ENCODE measurements around the gene EGFL8.
A peak's percentile ranks its signal among the peaks of the same experiment; 100 is the strongest.

The EGFL8 gene

DNA sequence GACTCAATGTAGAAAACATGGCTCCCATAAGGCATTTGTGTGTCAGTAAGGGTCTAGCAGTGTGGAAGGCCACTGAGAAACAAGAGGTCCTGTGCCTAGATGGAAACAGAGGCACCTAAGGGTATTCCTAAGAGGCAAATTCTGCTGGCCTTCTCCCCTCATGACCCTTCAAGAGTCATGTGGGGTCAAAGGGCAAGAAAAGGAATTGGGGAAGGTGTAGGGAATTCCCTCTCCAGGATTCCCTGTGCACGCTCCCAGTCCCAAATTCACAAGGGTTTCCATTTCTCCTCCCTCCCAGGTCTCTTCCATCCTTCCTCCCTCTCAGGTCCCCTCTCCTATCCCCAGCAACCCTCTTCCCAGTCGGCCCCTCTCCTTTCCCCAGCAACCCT is 10.9 kb downstream of the EGFL8 start:
- H4K20me1 ChIP-seq = no peaks in the 10 kb centered on the region
- peak overlapping the region; percentile 93 for H3K9ac ChIP-seq
- H3K9me3 ChIP-seq = no peaks in the 10 kb centered on the region
- H3K36me3 ChIP-seq = peaks cover 24% of the 10 kb centered on the region
- peak overlapping the region; percentile 88 for H3K4me3 ChIP-seq
- peak overlapping the region; percentile 90 for H3K27ac ChIP-seq
- H3K4me1 ChIP-seq = peaks cover 61% of the 10 kb centered on the region
- no peak for TF ChIP-seq Cebpa-rat (IDR thresholded peaks at IDR 0.05)
- peak overlapping the region; percentile 100 for H3K4me2 ChIP-seq
- H3K27me3 ChIP-seq = no peaks in the 10 kb centered on the region

DNA sequence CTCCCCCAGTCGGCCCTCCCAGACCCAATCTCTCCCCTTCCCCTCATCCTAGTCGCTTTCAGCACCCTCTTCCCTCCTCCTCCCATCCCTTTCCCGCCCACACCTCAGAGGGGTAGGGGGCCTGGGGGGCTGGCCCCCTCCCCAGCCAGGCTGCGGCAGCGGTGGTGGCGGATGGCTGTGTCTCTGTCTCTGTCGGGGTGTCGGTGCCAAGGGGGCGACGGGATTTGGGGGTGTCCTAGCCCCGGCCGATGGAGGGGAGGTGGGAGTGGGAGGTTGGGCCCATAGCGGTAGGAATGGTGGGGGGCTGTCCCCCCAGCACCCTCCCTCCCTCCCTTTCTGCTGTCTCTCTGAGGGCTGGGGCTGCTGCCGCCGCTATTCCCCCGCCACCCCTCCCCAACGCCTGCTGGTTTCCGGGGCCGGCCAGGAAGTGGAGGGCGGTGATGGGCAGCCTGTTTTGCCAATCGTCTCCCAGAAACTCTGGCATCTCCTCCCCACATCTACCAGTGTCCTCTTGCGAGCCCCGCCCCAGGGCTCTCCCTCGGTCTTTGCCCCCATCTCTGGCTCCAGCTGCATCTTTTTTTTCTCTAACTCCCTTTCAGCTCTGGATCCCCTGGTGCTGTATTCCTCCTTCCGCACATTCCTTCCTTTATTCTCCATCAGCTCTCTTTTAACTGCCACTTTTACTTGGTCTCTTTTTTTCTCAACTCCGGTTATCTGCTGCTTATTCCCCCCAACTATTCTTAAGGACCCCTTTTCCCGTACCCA is 11.5 kb downstream of the EGFL8 start, which contains the start of gene AGPAT1:
AGPAT1 (minus strand) TSS at position 374 of the 765 bp plus-strand sequence. CDS start 4,588 bp downstream, outside the sequence.
- no peaks in the 10 kb centered on the region for H4K20me1 ChIP-seq
- H3K27me3 ChIP-seq = no peaks in the 10 kb centered on the region
- H3K9me3 ChIP-seq = no peaks in the 10 kb centered on the region
- peak within 1 kb of the TSS; percentile 88 for H3K4me3 ChIP-seq
- no peak for TF ChIP-seq Cebpa-rat (IDR thresholded peaks at IDR 0.05)
- H3K4me2 ChIP-seq = peak within 1 kb of the TSS; percentile 100
- peak within 1 kb of the TSS; percentile 93 for H3K9ac ChIP-seq
- H3K36me3 ChIP-seq = peaks cover 24% of the 10 kb centered on the region
- H3K27ac ChIP-seq = peak within 1 kb of the TSS; percentile 90
- H3K4me1 ChIP-seq = peaks cover 66% of the 10 kb centered on the region

DNA sequence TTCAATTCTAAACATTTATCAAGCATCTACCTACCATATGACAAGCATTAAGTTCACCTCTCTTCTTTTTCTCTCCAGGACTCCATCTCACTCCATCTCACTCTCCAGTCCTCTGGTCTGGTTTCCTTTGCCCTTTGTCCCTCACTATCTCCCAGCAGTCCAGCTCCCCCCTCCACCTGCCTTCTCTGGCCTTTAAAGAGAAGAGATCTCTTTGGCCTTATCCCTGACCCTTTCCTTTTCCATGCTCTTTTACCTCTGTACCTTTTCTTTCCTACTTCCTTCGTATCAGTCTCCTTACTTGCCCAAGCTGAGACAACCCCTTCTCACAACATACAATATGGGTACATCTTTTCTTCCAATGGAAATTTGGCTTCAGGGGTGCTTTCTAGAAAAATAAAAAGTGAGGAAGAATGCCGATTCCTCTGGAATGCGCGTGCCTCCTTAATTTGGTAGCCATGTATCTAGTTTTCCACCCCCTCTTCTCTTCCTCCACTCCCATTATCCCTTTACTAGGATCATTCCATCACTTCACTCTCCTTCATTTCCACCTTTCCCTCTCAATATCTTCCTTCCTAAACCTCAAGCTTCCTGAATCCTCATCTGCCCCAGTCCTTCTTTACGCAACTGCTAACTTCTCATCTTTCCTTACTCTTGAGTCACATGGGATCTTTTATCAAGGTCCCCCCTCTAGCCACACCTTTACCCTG is 12.2 kb downstream of the EGFL8 start:
- H3K27me3 ChIP-seq = no peaks in the 10 kb centered on the region
- H3K9ac ChIP-seq = peak overlapping the region; percentile 82
- H3K4me2 ChIP-seq = peak overlapping the region; percentile 94
- no peaks in the 10 kb centered on the region for H4K20me1 ChIP-seq
- H3K4me3 ChIP-seq = peak overlapping the region; percentile 88
- peak overlapping the region; percentile 89 for H3K27ac ChIP-seq
- H3K9me3 ChIP-seq = no peaks in the 10 kb centered on the region
- no peak for TF ChIP-seq Cebpa-rat (IDR thresholded peaks at IDR 0.05)
- peaks cover 24% of the 10 kb centered on the region for H3K36me3 ChIP-seq
- H3K4me1 ChIP-seq = peaks cover 66% of the 10 kb centered on the region

DNA sequence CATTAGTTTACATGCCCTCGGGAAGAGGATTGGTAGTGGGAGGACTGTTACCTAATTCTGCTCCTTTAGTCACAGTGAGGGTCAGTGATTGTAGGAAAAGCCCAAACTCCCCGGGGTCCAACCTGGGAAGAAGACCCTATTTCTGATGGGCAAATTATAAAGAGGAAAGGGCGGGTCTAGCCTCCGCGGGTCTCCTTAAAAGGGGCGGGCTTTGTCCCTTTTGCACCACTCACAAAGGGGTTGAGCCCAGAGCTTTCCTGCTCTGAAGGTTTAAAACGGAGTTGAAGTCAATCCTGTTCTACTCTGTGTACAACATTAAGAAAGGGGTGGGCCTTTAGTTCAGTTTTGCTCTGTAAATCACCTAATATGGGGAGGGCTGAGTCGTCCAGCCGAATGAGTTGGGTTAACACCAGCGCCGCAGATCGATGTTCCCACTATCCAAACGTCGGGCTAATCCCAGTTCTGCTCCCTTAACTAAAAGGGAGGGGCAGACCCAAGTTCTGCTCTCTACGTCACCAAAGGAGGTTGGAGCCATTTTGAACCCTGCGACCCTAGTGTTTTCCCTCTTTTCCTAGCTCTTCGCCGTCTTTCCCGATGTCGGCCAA is 12.9 kb downstream of the EGFL8 start:
- no peak for TF ChIP-seq Cebpa-rat (IDR thresholded peaks at IDR 0.05)
- Histone ChIP-seq H3K4me2 (peak overlapping the region; percentile 94), H3K27me3 (no peaks in the 10 kb centered on the region), H3K36me3 (peaks cover 30% of the 10 kb centered on the region), H3K9me3 (no peaks in the 10 kb centered on the region), H4K20me1 (no peaks in the 10 kb centered on the region), H3K9ac (peak overlapping the region; percentile 82), H3K4me1 (peaks cover 66% of the 10 kb centered on the region), H3K4me3 (peak overlapping the region; percentile 88), H3K27ac (peak overlapping the region; percentile 89)

DNA sequence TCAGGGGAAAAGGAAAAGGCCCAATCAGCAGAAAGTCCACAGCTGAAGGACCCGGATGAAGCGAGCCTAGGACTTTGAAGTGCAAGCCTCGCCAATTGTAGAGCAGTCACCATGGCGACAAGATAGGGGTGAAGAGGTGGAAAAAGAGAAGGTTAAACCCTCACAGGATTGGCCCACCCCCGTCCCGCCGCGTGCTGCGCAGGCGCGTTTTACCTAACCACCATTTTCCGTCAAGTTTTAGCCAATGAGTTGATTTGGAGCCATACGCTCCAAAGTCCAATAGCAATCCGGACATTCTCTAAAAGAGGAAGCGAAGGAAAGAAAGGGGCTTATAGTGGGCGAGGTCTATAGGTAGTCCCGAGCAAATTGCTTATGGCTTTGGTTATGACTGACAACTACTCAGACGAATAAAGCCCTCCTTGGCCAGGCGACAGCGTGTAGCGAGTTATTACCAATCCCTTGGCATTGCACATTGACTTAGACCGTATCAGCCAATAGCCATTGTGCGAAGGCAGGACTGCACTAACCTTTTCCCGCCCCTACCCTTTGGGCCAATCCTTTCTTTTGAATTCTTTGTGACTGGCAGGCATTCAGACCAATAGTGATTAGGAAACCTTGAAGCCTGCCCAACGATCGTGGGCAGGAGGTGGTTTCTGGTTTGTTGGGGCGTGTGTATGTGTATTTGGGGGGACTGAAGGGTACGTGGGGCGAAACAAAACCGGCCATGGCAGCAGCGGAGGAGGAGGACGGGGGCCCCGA is 13.6 kb downstream of the EGFL8 start, which contains the start of gene RNF5:
RNF5 (plus strand) TSS at position 618 of the 759 bp plus-strand sequence; CDS start at position 725, 107 bp downstream.
- Histone ChIP-seq H3K27me3 (no peaks in the 10 kb centered on the region), H4K20me1 (no peaks in the 10 kb centered on the region), H3K36me3 (peaks cover 37% of the 10 kb centered on the region), H3K27ac (peak within 1 kb of the TSS; percentile 89), H3K9ac (peak within 1 kb of the TSS; percentile 91), H3K4me2 (peak within 1 kb of the TSS; percentile 99), H3K4me3 (peak within 1 kb of the TSS; percentile 88), H3K4me1 (peaks cover 61% of the 10 kb centered on the region), H3K9me3 (no peaks in the 10 kb centered on the region)
- TF ChIP-seq Cebpa-rat (IDR thresholded peaks at IDR 0.05) = no peak

DNA sequence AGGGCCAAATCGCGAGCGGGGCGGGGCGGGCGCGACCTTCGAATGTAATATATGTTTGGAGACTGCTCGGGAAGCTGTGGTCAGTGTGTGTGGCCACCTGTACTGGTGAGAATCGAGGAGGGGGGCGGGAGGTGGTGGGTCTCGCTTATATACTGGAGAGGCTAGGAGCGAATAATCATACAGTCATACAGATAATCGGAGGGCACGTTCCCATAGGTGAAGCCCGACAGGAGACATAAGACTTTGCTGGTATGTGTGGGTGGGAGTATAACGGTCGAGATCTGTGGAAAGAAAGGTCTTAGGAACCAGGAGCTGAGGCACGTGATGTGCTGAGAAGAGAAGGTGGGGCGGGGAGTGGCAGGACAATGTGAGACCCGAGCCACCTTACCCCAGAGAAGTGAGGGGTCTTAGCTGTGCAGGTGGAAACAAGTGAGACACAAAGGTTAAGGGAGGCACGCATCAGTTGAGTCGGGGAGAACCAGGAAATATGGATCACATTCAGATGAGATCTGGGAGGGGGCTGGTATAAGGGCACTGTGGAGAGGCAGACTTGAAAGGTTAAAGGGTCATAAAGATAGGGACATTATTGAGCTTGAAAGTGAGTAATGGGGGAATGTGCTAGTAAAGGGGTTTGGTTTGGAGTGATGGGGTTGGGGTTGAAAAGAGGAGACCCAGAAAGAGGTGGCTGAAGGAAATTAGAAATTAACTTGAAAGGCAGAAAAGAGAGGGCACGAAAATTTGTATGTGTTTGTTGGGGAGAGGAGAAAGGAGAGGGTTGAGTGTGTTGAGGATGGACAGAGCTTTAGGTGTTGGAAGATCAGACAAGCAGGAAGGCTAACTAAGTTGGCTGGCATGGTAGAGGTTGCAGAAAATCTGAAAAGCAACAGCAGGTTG is 14.4 kb downstream of the EGFL8 start:
- Histone ChIP-seq H3K27me3 (no peaks in the 10 kb centered on the region), H3K4me2 (peak overlapping the region; percentile 99), H4K20me1 (no peaks in the 10 kb centered on the region), H3K36me3 (peaks cover 45% of the 10 kb centered on the region), H3K9ac (peak overlapping the region; percentile 91), H3K4me3 (peak overlapping the region; percentile 88), H3K27ac (peak overlapping the region; percentile 83), H3K4me1 (peaks cover 52% of the 10 kb centered on the region), H3K9me3 (no peaks in the 10 kb centered on the region)
- TF ChIP-seq Cebpa-rat (IDR thresholded peaks at IDR 0.05) = no peak

DNA sequence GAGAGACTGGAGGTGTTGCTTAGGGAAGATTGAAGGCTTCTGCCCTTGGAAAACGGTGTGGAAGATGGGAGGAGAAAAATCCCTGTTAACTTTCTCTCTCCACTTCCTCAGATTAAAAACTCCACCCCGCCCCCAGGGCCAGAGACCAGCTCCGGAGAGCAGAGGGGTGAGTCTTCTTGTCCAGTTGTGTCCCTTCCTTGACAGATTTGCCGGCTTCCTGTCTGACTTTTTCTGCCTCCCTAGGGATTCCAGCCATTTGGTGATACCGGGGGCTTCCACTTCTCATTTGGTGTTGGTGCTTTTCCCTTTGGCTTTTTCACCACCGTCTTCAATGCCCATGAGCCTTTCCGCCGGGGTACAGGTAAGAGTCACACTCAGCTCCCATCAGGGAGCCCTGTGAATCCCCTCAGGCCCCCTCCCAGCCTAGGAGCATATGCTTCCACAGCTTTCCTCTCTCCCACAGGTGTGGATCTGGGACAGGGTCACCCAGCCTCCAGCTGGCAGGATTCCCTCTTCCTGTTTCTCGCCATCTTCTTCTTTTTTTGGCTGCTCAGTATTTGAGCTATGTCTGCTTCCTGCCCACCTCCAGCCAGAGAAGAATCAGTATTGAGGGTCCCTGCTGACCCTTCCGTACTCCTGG is 15.5 kb downstream of the EGFL8 start:
- Histone ChIP-seq H3K27me3 (no peaks in the 10 kb centered on the region), H3K27ac (no peak overlapping the region), H3K9ac (peak overlapping the region; percentile 91; the same call in 1 of the 2 replicates), H3K4me1 (peaks cover 42% of the 10 kb centered on the region), H3K4me2 (peak overlapping the region; percentile 99), H4K20me1 (no peaks in the 10 kb centered on the region), H3K4me3 (peak overlapping the region; percentile 88), H3K9me3 (no peaks in the 10 kb centered on the region), H3K36me3 (peaks cover 52% of the 10 kb centered on the region)
- no peak for TF ChIP-seq Cebpa-rat (IDR thresholded peaks at IDR 0.05)

DNA sequence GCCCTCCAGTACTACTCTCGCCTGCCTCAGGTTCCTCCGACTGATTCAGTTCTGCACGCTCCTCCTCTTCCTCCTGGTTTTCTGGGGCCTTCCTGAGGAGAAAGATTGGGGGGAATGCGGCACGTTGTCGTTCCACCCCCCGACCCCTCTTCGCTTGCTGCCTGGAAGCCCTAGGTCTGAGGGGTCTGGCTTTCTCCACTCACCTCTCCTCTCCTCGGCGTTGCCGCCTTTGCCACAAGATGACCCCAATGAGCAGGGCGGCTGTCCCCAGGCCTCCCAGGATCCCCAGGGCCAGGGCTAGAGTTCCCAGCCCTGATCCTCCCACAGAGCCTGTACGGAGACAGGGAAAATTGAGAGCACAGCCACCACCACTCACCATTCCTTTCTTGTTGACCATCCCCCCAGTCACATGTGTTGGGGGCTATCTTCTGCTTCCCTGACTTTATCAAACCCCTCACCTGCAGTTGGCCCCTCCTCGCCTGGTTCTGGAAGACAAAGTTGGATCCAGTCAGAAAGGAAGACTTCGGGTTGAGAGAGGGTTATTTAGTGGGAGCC is 16.8 kb downstream of the EGFL8 start:
- H3K27me3 ChIP-seq = no peaks in the 10 kb centered on the region
- H3K9ac ChIP-seq = peak overlapping the region; percentile 48; the same call in 1 of the 2 replicates
- H3K36me3 ChIP-seq = peaks cover 56% of the 10 kb centered on the region

More for the DNA sequence above, 16.8 kb downstream of the EGFL8 start:
- no peak for TF ChIP-seq Cebpa-rat (IDR thresholded peaks at IDR 0.05)
- H3K4me2 ChIP-seq = no peak overlapping the region
- H4K20me1 ChIP-seq = no peaks in the 10 kb centered on the region
- no peak overlapping the region for H3K4me3 ChIP-seq
- peaks cover 36% of the 10 kb centered on the region for H3K4me1 ChIP-seq
- no peak overlapping the region for H3K27ac ChIP-seq
- H3K9me3 ChIP-seq = no peaks in the 10 kb centered on the region
